ENCODE results near the gene MAN2C1.
"Not testable (repeated sequence)": the region's sequence is repeated elsewhere in the genome, so short reads cannot be mapped to it uniquely, and the experiment has no call there.

Gene MAN2C1

DNA sequence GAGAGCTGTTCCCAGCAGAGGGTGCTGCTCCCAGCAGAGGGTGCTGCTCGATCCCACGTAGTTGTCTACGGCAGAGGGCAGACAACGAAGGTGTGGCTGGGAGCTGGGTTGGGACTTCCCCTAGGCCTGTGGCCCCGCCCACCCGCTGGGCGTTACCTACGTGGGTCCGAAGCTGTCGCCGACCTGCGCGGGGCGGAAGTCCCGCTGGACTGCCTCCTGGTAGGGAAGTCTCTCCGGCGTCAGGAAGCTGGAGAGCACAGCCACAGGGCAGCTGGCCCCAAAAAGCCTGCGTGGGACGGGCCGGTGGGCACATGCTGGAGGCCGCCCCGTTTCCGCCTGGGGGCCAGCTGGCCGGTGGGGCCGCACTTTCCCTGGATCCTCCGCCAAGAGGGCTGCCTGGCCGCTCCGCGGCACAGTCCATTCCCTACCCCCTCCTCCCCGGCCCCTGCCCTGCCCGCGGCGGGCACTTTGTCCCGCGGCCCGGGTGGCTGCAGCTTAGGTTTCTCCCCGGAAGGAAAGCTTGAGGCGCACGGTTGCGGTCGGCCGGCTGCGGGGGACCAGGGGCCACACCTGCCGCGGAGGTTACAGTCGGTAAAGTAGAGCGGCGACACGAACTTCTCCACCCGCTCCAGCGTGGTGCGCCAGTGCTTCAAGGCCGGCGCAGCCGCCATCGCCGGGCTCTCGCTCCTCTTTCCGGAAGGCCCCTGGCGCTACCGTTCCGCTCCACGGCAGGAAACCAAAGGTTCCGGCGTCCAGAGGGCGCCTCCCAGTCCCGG is at the start of gene MAN2C1:
Gene MAN2C1, minus strand, starts transcription at position 695 of the 776 bp plus-strand sequence. Its CDS starts 24 bp downstream, at position 671.
- peak; percentile 73 for DNase-seq

DNA sequence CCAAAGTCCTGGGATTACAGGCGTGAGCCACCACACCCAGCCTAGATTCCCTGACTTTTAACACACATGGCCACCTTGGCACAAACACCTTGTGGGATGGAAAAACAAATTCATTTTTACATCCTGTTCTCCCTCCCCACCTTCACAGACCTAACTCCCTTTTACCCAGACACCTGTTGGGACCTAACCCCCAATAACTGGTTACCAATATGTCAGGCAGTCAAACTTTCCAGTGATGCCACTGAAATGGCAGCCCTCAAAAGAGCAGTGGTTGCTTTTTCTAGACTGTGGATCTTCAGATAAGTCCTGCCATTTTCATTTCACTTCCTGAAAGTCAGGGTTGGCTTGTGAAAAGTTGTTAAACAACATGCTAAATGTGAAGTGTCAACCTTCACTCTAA is 48.2 kb upstream of the MAN2C1 start:
- no peak for DNase-seq

DNA sequence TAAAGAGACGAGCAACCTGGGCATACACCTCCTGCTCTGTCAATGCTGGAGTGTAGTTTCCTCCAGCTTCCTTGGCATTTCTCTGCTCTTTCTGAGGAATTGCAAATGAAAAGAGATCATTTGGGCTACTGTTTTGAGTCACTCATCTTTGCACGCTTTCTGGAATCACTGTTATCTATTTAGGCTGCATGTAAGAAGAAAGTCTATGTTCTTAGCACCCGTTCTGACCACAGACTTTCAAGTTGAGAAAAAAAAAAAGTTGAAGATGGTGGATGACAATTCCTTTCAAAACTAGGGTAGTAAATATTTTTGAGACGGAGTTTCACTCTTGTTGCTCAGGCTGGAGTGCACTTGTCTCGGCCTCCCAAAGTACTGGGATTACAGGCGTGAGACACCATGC is 41.8 kb upstream of the MAN2C1 start:
- no peak for DNase-seq

DNA sequence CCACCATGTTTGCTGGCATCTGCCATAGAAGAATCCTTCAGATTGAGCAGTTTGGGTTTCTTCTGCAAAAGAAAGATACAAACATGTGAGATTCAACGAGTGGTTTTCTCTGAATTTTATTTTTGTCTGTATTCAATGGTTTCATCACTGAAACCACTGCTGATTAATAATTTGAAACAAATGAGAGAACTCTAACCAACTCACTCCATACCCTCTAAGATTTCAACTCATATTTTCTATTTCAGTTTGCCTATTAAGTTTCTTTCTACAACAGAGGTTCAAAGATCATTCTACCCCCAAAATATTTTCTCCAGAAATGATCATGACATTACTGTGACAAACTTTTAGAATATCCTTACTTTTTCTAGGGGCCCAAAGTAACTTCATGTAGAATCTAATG is 38.7 kb upstream of the MAN2C1 start:
- no peak for DNase-seq

DNA sequence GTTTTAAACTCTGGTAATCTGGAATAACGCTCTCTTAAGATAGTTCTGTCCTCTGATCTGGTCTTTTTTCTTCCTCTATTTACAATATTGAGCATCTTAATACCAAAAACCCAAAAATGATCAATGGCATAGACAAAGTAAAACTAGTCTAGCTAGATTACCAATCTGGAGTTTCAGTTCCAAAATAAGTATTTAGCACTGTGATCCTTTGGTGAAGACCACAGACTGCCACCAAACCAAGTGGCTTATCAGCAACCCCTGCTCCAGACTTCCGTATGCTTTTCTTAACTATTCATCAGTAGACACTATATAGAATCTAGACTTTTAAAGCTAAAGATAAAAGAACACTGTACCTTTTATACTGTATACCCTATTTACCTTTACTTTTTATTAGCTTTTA is 35.5 kb upstream of the MAN2C1 start:
- no peak for DNase-seq

- DNase-seq, result no peak
These were observed 29.1 kb upstream of the MAN2C1 start for GRCh38 chr15:75397494-75397893.

- no peak for DNase-seq
These were observed 21.5 kb upstream of the MAN2C1 start for GRCh38 chr15:75389791-75390382.

DNA sequence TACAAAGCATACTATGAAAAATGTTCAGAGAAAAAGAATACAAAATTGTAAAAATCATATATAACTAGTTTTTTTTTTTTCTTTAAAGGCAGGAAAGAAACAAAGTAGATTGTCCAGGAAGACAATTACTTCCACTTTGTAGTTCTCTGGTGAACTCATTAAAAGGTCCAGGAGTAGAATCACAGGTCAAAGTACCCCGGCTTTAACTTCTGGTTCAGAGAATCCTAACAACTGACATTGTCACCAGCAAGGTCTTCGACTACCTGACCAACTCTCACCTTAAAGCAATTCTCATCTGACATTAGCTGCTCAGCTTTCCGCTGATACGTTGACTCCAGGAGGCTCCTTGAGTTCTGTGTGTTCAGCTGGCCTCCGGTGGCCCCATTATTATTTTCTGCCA is 15.6 kb upstream of the MAN2C1 start:
- DNase-seq, result not testable (repeated sequence)

DNA sequence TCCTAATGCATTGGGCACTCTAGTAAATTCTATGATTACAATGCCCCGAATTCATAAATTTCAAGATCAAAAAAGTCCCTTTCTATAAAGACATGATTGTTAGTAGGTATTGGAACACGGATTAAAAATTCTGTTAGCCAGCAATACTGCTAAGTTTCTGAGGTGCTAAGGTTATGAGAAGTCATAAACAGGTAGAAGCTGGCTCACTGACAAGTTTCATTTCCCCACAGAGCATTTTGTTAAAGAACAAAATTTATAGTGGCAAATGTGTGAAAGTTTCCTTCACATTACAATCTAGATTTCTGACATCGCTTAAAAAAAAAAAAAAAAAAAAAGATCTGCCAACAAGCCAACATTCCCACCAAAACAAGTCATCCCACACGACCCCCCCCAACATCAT is 12.4 kb upstream of the MAN2C1 start:
- no peak for DNase-seq

DNA sequence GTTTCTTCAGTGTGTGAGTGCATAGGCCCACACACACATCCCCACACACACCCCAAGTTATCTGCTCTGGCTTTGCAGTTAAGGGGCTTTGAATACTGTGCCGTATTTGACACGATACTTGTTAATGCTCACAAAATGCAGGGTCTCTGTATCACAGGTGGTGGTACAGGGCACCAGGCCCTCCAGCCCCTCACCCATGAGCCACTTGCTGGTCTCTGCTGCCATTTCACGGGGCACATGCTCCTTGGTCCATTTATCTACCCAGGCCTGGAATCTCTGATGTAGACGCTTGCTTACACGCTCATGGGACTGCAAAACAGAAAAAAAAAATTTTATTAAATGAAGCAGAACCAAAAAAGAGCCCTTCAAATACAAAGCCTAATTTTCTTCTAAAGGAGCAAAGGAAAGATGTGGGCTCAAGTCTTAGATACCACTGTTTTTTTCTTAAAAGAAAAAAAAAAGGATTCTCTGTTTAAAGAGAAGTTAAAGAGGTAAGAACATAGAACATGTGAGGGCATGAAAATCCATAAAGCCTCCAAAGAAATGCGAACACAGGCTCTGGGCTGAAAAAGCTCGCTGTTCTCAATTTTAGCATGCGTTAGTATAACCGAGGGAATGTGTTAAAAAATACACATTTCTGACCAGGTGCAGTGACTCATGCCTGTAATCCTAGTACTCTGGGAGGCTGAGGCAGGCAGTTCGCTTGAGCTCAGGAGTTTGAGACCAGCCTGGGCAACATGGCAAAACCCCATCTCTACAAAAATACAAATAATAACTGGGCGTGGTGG is 3.7 kb upstream of the MAN2C1 start:
- no peak for DNase-seq

DNA sequence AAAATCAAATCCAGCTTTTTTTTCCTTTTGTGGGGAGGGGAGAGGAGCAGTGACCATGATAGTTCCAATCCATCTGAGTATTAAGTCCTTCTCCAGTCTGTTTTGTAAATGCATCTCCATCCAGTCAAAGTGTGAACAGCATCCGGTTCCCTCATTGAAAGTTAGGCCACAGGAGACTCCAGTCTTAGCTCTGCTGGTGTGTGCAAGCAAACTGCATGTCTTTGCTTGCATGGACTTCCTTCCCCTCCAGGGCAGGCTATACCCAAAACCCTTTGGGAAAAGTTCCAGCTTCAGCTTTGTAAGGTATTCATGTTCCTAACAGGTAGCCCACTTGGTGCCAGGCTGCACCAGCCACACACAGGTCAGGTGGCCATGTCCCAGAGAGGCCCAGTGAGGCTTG is 3.1 kb upstream of the MAN2C1 start:
- no peak for DNase-seq

GRCh38 chr15:75369897-75370581 is 1.6 kb upstream of the MAN2C1 start:
- no peak for DNase-seq

DNA sequence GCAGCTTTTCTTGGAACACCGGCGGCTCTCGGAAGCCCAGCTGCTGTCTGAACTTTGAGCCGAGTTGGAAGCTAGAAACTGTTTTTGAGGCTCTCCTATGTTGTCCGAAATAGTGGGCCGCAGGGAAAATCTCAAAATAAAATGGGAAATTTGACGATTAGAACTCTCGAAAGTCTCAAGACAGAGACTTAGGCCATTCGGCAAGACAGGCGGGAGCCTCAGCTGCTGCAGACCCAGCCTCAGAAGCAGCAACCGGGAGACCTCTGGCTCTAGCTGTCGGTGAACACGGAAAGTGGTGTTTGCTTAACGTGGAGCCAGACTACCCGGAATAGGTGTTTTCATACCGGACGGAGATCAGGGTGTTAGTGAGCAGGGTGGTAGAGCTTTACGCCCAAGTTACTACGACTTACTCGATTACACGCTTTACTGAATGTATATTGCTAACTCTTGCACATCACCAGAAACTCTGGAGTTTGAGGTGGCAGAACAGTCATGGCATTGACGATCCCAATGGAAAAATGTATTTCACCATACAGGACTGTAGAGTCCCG is 357 bp upstream of the MAN2C1 start:
- DNase-seq, result peak; percentile 8

GRCh38 chr15:75367406-75367912 is 948 bp downstream of the MAN2C1 start:
- DNase-seq, result no peak

GRCh38 chr15:75367006-75367405 is 1.4 kb downstream of the MAN2C1 start:
- DNase-seq, result no peak

DNA sequence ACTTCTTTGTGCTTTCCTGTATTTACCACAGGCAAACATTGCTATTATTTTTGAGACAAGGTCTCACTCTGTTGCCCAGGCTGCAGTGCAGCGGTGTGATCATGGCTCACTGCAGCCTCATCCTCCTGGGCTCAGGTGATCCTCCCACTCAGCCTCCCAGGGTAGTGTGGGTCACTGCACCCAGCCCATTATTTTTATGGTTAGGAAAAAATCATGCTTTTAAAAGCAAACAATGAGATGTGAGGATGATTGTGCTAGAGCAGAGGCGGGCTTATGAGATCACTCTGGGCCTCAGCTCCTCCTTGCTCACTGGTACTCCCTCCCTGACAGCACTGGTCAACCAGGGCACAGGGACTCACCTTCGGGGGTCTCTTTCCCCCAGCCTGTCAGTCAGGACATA is 2.2 kb downstream of the MAN2C1 start:
- no peak for DNase-seq

- no peak for DNase-seq
These were observed 3.5 kb downstream of the MAN2C1 start for GRCh38 chr15:75364881-75365280.

- no peak for DNase-seq
These were observed 4.6 kb downstream of the MAN2C1 start for GRCh38 chr15:75363786-75364185.

DNA sequence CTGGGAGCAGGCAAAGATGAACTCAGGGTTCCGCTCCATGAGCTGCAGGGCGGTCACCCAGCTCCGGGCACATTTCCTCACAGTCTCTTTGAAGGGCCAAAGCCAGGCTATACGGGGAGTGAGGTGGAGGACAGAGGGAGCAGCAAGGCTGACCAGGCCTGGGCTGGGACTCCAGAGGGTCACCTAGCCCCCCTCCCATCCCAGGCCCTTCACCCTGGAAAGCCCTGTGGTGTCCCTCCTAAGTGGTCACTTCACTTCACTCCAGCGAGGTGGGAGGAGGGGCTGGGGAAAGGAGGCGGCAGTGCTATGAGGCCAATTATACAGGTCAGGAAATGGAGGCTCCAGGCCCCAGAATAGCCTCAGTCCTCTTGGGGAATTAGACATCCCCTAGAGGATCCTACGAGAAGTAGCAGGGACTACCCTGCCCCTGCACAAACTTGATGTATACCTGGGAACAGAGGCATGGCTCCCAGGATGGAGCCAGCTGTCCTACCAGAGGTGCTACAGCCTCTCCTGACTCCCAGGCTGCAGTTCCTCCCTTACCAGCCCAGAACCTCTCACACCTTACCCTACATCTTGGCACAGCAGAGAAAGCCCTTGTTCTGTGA is 5.7 kb downstream of the MAN2C1 start:
- DNase-seq, result no peak

GRCh38 chr15:75361989-75362641 is 6.3 kb downstream of the MAN2C1 start:
- no peak for DNase-seq

GRCh38 chr15:75361361-75361988 is 6.9 kb downstream of the MAN2C1 start:
- DNase-seq, result no peak
